GM23338 (cell line): ENCODE measurements around the gene TEKT5. TPM values are rescaled to one million over a fixed set of nuclear protein-coding genes. Genes with fewer than 3 reads are reported as not detected.

Experiments
- ATAC-seq: fragments of 200-7000 bp; cut with Tn5 transposase; 3 replicates; pipeline ENCODE4 v1.9.1; 2020
- DNase-seq: peaks from one replicate; pipeline ENCODE4 v3.0.0-alpha.2; 2015; ENCODE audit warnings: low spot score
- H2AFZ ChIP-seq: fragments of 200-600 bp; sonication (generic); 2 replicates; pipeline ENCODE4 v1.8.0; 2016; ENCODE audit warnings: antibody characterized with exemption, mild to moderate bottlenecking, moderate library complexity
- H3F3A ChIP-seq: fragments of 200-600 bp; sonication (generic); replicated peaks from 2 replicates; pipeline ENCODE4 v1.8.0; 2017; ENCODE audit warnings: antibody characterized with exemption, mixed run types, low read depth
- H3K27ac ChIP-seq: fragments of 200-600 bp; sonication (generic); 2 replicates; pipeline ENCODE4 v1.6.1; 2016; ENCODE audit warnings: low read depth
- H3K27me3 ChIP-seq: fragments of 200-600 bp; sonication (generic); 2 replicates; pipeline ENCODE4 v1.8.0; 2016; ENCODE audit warnings: mild to moderate bottlenecking, mixed run types, moderate library complexity; ENCODE audit not compliant: insufficient read depth
- H3K36me3 ChIP-seq: fragments of 200-600 bp; sonication (generic); 2 replicates; pipeline ENCODE4 v1.8.0; 2016; ENCODE audit warnings: mild to moderate bottlenecking; ENCODE audit not compliant: insufficient read depth
- H3K4me1 ChIP-seq: fragments of 200-600 bp; sonication (generic); 2 replicates; pipeline ENCODE4 v1.8.0; 2016; ENCODE audit warnings: mild to moderate bottlenecking, moderate library complexity; ENCODE audit not compliant: insufficient read depth
- H3K4me2 ChIP-seq: fragments of 200-600 bp; sonication (generic); 2 replicates; pipeline ENCODE4 v1.7.1; 2017; ENCODE audit warnings: mixed run types
- H3K4me3 ChIP-seq: fragments of 200-600 bp; sonication (generic); 2 replicates; pipeline ENCODE4 v1.6.1; 2016; ENCODE audit warnings: mixed run types
- H3K79me2 ChIP-seq: fragments of 200-600 bp; sonication (generic); replicated peaks from 2 replicates; pipeline ENCODE4 v1.8.0; 2017; ENCODE audit warnings: mild to moderate bottlenecking; ENCODE audit not compliant: insufficient read depth
- H3K9me2 ChIP-seq: fragments of 200-600 bp; sonication (generic); 2 replicates; pipeline ENCODE4 v1.8.0; 2017; ENCODE audit not compliant: insufficient read depth
- H4K20me1 ChIP-seq: fragments of 200-600 bp; sonication (generic); replicated peaks from 2 replicates; pipeline ENCODE4 v1.8.0; 2017; ENCODE audit warnings: mild to moderate bottlenecking; ENCODE audit not compliant: insufficient read depth
- H3K27ac Mint-ChIP-seq: 2 replicates; pipeline ENCODE4 v1.8.0; 2020; ENCODE audit warnings: inconsistent platforms, mild to moderate bottlenecking, moderate library complexity, mixed read lengths
- H3K27me3 Mint-ChIP-seq: 3 replicates; pipeline ENCODE4 v1.8.0; 2022; ENCODE audit warnings: low read depth, mild to moderate bottlenecking, moderate library complexity, mixed read lengths, inconsistent platforms; ENCODE audit not compliant: insufficient read depth, poor library complexity
- H3K36me3 Mint-ChIP-seq: 3 replicates; pipeline ENCODE4 v1.8.0; 2021; ENCODE audit warnings: low read depth, mild to moderate bottlenecking, inconsistent platforms, moderate library complexity, mixed read lengths
- H3K4me1 Mint-ChIP-seq: 3 replicates; pipeline ENCODE4 v1.8.0; 2020; ENCODE audit warnings: mild to moderate bottlenecking, inconsistent platforms, mixed read lengths
- H3K4me3 Mint-ChIP-seq: 3 replicates; pipeline ENCODE4 v1.8.0; 2021; ENCODE audit warnings: moderate library complexity, mild to moderate bottlenecking, inconsistent platforms, mixed read lengths
- H3K9me3 Mint-ChIP-seq: 3 replicates; pipeline ENCODE4 v1.8.0; 2020; ENCODE audit warnings: moderate library complexity, mild to moderate bottlenecking, inconsistent platforms, mixed read lengths
- EZH2 ChIP-seq: fragments of 200-600 bp; sonication (generic); IDR thresholded peaks from one replicate; pipeline ENCODE4 v1.8.0; 2017; ENCODE audit warnings: antibody characterized with exemption, mild to moderate bottlenecking, low read depth; ENCODE audit not compliant: unreplicated experiment
- EZH2phosphoT487 ChIP-seq: fragments of 200-600 bp; sonication (generic); IDR thresholded peaks from one replicate; pipeline ENCODE4 v1.8.1; 2018; ENCODE audit warnings: antibody characterized with exemption; ENCODE audit not compliant: unreplicated experiment
- POLR2AphosphoS5 ChIP-seq: IDR thresholded peaks from 2 replicates; pipeline ENCODE4 v1.6.1; 2016; ENCODE audit warnings: antibody characterized with exemption, low read depth
- REST ChIP-seq: IDR thresholded peaks from one replicate; pipeline ENCODE4 v1.6.1; 2018; ENCODE audit warnings: antibody characterized with exemption; ENCODE audit not compliant: unreplicated experiment
- ZNF114 ChIP-seq: fragments of 250-450 bp; sonication (Bioruptor Pico); IDR thresholded peaks from 2 replicates; pipeline ENCODE4 v1.5.0; 2020; ENCODE audit warnings: mild to moderate bottlenecking, moderate library complexity
- polyA plus RNA-seq: library from polyadenylated mRNA; unstranded; fragments of >200 nt; fragmentation: Nextera tagmentation; extraction: Ambion mirVana; gene quantifications from 2 replicates; pipeline ENCODE4 v1.2.1, GENCODE V29; 2016
- total RNA-seq: library from RNA; depleted of rRNA; stranded (reverse); fragments of >200 nt; shearing (Covaris generic); gene quantifications from 2 replicates; pipeline ENCODE4 v1.2.3, GENCODE V29; 2014
- TF ChIP-seq, protein P1 (sequence below): fragments of 250-450 bp; sonication (Bioruptor Pico); IDR thresholded peaks from 2 replicates; pipeline ENCODE4 v1.5.0; 2020; ENCODE audit warnings: mild to moderate bottlenecking, moderate library complexity
- TF ChIP-seq, protein P2 (sequence below), 2 experiments: fragments of 200-600 bp in 1 of 2; sonication (generic) in 1 of 2; conservative IDR thresholded peaks; 2 replicates each; pipeline versions ENCODE4 v1.5.1 to v1.6.1; 2016 to 2017; ENCODE audit warnings: antibody characterized with exemption in 2 of 2, low read depth in 2 of 2, mild to moderate bottlenecking in 2 of 2, moderate library complexity in 1 of 2
- TF ChIP-seq, protein P3 (sequence below): IDR thresholded peaks from 2 replicates; pipeline ENCODE4 v1.6.1; 2016; ENCODE audit warnings: antibody characterized with exemption

TEKT5 gene
- total and polyA plus RNA-seq, 2 experiments from 2014 or later, result 0.52 TPM; not detected in 1

- TF ChIP-seq, protein P1, sequence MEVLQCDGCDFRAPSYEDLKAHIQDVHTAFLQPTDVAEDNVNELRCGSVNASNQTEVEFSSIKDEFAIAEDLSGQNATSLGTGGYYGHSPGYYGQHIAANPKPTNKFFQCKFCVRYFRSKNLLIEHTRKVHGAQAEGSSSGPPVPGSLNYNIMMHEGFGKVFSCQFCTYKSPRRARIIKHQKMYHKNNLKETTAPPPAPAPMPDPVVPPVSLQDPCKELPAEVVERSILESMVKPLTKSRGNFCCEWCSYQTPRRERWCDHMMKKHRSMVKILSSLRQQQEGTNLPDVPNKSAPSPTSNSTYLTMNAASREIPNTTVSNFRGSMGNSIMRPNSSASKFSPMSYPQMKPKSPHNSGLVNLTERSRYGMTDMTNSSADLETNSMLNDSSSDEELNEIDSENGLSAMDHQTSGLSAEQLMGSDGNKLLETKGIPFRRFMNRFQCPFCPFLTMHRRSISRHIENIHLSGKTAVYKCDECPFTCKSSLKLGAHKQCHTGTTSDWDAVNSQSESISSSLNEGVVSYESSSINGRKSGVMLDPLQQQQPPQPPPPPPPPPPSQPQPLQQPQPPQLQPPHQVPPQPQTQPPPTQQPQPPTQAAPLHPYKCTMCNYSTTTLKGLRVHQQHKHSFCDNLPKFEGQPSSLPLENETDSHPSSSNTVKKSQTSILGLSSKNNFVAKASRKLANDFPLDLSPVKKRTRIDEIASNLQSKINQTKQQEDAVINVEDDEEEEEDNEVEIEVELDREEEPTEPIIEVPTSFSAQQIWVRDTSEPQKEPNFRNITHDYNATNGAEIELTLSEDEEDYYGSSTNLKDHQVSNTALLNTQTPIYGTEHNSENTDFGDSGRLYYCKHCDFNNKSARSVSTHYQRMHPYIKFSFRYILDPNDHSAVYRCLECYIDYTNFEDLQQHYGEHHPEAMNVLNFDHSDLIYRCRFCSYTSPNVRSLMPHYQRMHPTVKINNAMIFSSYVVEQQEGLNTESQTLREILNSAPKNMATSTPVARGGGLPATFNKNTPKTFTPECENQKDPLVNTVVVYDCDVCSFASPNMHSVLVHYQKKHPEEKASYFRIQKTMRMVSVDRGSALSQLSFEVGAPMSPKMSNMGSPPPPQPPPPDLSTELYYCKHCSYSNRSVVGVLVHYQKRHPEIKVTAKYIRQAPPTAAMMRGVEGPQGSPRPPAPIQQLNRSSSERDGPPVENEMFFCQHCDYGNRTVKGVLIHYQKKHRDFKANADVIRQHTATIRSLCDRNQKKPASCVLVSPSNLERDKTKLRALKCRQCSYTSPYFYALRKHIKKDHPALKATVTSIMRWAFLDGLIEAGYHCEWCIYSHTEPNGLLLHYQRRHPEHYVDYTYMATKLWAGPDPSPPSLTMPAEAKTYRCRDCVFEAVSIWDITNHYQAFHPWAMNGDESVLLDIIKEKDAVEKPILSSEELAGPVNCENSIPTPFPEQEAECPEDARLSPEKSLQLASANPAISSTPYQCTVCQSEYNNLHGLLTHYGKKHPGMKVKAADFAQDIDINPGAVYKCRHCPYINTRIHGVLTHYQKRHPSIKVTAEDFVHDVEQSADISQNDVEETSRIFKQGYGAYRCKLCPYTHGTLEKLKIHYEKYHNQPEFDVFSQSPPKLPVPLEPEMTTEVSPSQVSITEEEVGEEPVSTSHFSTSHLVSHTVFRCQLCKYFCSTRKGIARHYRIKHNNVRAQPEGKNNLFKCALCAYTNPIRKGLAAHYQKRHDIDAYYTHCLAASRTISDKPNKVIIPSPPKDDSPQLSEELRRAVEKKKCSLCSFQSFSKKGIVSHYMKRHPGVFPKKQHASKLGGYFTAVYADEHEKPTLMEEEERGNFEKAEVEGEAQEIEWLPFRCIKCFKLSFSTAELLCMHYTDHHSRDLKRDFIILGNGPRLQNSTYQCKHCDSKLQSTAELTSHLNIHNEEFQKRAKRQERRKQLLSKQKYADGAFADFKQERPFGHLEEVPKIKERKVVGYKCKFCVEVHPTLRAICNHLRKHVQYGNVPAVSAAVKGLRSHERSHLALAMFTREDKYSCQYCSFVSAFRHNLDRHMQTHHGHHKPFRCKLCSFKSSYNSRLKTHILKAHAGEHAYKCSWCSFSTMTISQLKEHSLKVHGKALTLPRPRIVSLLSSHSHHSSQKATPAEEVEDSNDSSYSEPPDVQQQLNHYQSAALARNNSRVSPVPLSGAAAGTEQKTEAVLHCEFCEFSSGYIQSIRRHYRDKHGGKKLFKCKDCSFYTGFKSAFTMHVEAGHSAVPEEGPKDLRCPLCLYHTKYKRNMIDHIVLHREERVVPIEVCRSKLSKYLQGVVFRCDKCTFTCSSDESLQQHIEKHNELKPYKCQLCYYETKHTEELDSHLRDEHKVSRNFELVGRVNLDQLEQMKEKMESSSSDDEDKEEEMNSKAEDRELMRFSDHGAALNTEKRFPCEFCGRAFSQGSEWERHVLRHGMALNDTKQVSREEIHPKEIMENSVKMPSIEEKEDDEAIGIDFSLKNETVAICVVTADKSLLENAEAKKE (CRISPR knock-in tag), result no peak
- TF ChIP-seq POLR2AphosphoS5 (no peak), EZH2phosphoT487 (no peak), EZH2 (no peak)
- TF ChIP-seq, protein P2, sequence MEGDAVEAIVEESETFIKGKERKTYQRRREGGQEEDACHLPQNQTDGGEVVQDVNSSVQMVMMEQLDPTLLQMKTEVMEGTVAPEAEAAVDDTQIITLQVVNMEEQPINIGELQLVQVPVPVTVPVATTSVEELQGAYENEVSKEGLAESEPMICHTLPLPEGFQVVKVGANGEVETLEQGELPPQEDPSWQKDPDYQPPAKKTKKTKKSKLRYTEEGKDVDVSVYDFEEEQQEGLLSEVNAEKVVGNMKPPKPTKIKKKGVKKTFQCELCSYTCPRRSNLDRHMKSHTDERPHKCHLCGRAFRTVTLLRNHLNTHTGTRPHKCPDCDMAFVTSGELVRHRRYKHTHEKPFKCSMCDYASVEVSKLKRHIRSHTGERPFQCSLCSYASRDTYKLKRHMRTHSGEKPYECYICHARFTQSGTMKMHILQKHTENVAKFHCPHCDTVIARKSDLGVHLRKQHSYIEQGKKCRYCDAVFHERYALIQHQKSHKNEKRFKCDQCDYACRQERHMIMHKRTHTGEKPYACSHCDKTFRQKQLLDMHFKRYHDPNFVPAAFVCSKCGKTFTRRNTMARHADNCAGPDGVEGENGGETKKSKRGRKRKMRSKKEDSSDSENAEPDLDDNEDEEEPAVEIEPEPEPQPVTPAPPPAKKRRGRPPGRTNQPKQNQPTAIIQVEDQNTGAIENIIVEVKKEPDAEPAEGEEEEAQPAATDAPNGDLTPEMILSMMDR (conservative IDR thresholded peaks at IDR 0.05; ENCODE audit: low read depth in 2 of 2), result no peak
- TF ChIP-seq, protein P3, sequence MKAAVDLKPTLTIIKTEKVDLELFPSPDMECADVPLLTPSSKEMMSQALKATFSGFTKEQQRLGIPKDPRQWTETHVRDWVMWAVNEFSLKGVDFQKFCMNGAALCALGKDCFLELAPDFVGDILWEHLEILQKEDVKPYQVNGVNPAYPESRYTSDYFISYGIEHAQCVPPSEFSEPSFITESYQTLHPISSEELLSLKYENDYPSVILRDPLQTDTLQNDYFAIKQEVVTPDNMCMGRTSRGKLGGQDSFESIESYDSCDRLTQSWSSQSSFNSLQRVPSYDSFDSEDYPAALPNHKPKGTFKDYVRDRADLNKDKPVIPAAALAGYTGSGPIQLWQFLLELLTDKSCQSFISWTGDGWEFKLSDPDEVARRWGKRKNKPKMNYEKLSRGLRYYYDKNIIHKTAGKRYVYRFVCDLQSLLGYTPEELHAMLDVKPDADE, result no peak
These were observed 95.1 kb downstream of the TEKT5 start (continued) for GRCh38 chr16:10599626-10600025.

DNA sequence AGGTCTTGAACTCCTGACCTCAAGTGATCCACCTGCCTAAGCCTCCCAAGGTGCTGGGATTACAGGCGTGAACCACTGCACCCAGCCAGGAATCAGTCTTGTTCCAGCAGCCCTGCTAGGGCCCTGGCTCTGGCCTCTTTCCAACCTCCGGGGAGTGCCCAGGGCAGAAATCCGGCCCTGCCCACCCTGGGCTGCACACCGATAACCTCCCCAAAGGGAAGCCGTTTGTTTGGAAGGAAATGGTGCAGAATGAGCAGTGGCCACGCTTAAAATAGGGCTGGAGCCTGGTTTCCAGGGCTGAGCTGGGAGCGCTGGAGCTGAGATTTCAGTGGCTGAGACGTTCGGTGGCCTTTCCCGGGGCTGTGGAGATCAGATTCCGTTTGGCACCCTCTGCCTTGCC, 96.6 kb downstream of the TEKT5 start:
- no peak for ATAC-seq
- H3K4me3 Mint-ChIP-seq, result no peak overlapping the region
- Histone ChIP-seq H3K27ac (no peak overlapping the region), H2AFZ (no peak overlapping the region), H3F3A (no peaks in the 10 kb centered on the region), H4K20me1 (no peaks in the 10 kb centered on the region), H3K9me2 (no peaks in the 10 kb centered on the region), H3K4me2 (no peak overlapping the region), H3K4me3 (no peak overlapping the region), H3K36me3 (no peaks in the 10 kb centered on the region), H3K79me2 (no peaks in the 10 kb centered on the region), H3K4me1 (no peaks in the 10 kb centered on the region), H3K27me3 (no peaks in the 10 kb centered on the region)
- H3K4me1 Mint-ChIP-seq, result peaks cover 9% of the 10 kb centered on the region
- DNase-seq, result no peak
- no peaks in the 10 kb centered on the region; the same call in 2 of the 3 replicates for H3K9me3 Mint-ChIP-seq
- H3K27me3 Mint-ChIP-seq, result peaks cover 6% of the 10 kb centered on the region
- no peak for TF ChIP-seq ZNF114 (CRISPR knock-in tag)
- TF ChIP-seq REST, result no peak
- H3K36me3 Mint-ChIP-seq, result no peaks in the 10 kb centered on the region
- no peak overlapping the region for H3K27ac Mint-ChIP-seq
